Spleen (tissue), 11 donors: ENCODE results near the gene ETF1. TPM values are rescaled to one million over a fixed set of nuclear protein-coding genes. Genes with fewer than 3 reads are reported as not detected.

Source experiments
- DNase-seq: peaks from one replicate; pipeline ENCODE4 v3.0.0-alpha.2; 2020
- H3K27ac ChIP-seq, 8 donors: fragments of 200-600 bp; sonication (generic) in 7 of 8; 1 replicate in 4 of 8; 2 replicates in 4 of 8; pipeline versions ENCODE4 v1.5.0 to v1.8.0; 2016 to 2021; ENCODE audit warnings: inconsistent platforms in 4 of 8, mild to moderate bottlenecking in 4 of 8, moderate library complexity in 1 of 8
- H3K27me3 ChIP-seq, 7 donors: fragments of 200-600 bp; sonication (generic) in 6 of 7; replicated peaks in 1 of 7; 1 replicate in 4 of 7; 2 replicates in 3 of 7; pipeline versions ENCODE4 v1.5.0 to v1.8.0; 2016 to 2021; ENCODE audit warnings: inconsistent platforms in 3 of 7, mild to moderate bottlenecking in 1 of 7
- H3K36me3 ChIP-seq, 6 donors: fragments of 200-600 bp; sonication (generic) in 5 of 6; 1 replicate in 4 of 6; 2 replicates in 2 of 6; pipeline versions ENCODE4 v1.5.0 to v1.8.0; 2016 to 2021; ENCODE audit warnings: inconsistent platforms in 2 of 6
- H3K4me1 ChIP-seq, 6 donors: fragments of 200-600 bp; sonication (generic) in 5 of 6; 1 replicate in 3 of 6; 2 replicates in 3 of 6; pipeline versions ENCODE4 v1.5.0 to v1.8.0; 2016 to 2021; ENCODE audit warnings: inconsistent platforms in 3 of 6
- H3K4me3 ChIP-seq, 8 donors: fragments of 200-600 bp; sonication (generic) in 7 of 8; 1 replicate in 4 of 8; 2 replicates in 4 of 8; pipeline versions ENCODE4 v1.5.0 to v1.8.0; 2016 to 2021; ENCODE audit warnings: inconsistent platforms in 4 of 8, mild to moderate bottlenecking in 4 of 8, moderate library complexity in 2 of 8
- H3K9me3 ChIP-seq, 8 donors: fragments of 200-600 bp; sonication (generic) in 7 of 8; 1 replicate in 4 of 8; 2 replicates in 4 of 8; pipeline versions ENCODE4 v1.5.0 to v1.8.0; 2016 to 2021; ENCODE audit warnings: inconsistent platforms in 4 of 8
- POLR2A ChIP-seq, 3 donors: fragments of 450-650 bp; IDR thresholded peaks; one replicate each; pipeline ENCODE4 v1.5.1; 2017; ENCODE audit warnings: antibody characterized with exemption in 3 of 3, mild to moderate bottlenecking in 1 of 3
- POLR2AphosphoS5 ChIP-seq, 3 donors: sonication (generic); formaldehyde crosslinking; IDR thresholded peaks; one replicate each; pipeline ENCODE4 v1.5.1; 2017; ENCODE audit warnings: antibody characterized with exemption in 3 of 3
- WGBS, 5 donors: extraction: QIAGEN DNeasy Blood & Tissue Kit in 3 of 5; methylation state at CpG; one replicate each; pipeline versions ENCODE4 v1.1.5 to v1.1.7; 2013 to 2018; 5-methylcytosine and 5-hydroxymethylcytosine counted together
- intact Hi-C: fragments of 100-400 bp; cut with DNase I; formaldehyde crosslinking; loops from one replicate; pipeline ENCODE4 v1.15.0; 2023; ENCODE audit warnings: low total_unique reads
- polyA plus RNA-seq, 3 donors: library from polyadenylated mRNA; stranded (reverse); fragments of 200-250 nt; gene quantifications; one replicate each; pipeline ENCODE4 v1.2.1, GENCODE V29; 2013
- total RNA-seq, 7 donors: library from RNA; depleted of rRNA in 3 of 7; stranded (reverse); fragments of >200 nt in 3 of 7; fragmentation: NEBNext Ultra II Directional in 4 of 7; extraction: Animal tissue kit (Norgen Biotek cat#: 25700) in 4 of 7; gene quantifications; one replicate each; pipeline versions ENCODE4 v1.1.0 to v1.2.1, GENCODE V29; 2016 to 2021
- TF ChIP-seq, protein P1 (sequence below), 11 experiments: fragments of 200-600 bp in 7 of 11; fragments of 450-650 bp in 4 of 11; sonication (generic) in 4 of 11; IDR thresholded peaks in 8 of 11; conservative IDR thresholded peaks in 3 of 11; 1 replicate in 7 of 11; 2 replicates in 4 of 11; pipeline versions ENCODE4 v1.4.0 to v1.8.0; 2016 to 2021; ENCODE audit warnings: antibody characterized with exemption in 11 of 11, inconsistent platforms in 4 of 11, mild to moderate bottlenecking in 1 of 11
- donor health status: healthy with polysubstance abuse.
- donor health status: DM: no; HTN: no; CAD: no; lungs with moderate emphysema.
- donor health status: DM: no; HTN: no; CAD: no.
- donor health status: Bipolar disorder and iron deficiency.
- donor health status: healthy.
- donor health status: DM: no; HTN: no; CAD: no.
- donor health status: DM: yes; HTN: yes; CAD: no.

The ETF1 gene
- total and polyA plus RNA-seq, 10 donors, result 21.3 to 78.8 (median 54.0) TPM

DNA sequence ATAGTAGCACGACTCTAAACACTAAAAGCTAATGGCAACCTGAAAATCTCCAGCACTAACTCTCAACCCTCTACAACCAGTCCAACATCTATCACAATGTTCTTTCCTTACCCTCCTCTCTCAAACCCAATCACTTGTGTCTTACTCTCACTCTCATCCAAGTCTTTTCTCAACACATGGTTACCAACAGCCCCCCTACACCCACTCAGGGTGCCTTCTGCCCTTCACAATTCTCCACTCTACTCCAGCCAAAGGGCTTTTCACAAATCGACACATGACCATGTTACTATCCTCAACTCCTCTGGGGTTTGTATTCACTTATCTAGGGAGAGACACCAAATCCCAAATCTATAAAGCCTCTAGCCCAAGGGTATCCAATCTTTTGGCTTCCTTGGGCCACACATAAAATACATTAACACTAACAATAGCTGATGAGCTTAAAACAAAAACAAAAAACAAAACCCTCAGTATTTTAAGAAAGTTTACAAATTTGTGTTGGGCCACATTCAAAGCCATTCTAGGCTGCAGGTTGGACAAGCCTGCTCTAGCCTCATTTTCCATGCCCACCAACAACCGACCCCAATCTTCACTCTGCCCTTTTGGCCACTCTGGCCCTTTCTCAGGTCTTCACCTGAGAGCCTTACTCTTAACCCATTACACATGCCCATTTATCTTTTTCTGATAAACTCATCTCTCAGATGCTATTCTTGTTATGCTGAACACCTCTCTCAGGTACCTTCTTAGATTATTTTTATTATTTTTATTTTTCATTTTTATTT, 20.5 kb upstream of the ETF1 start:
- intact Hi-C loops, result no loop called here
- TF ChIP-seq, protein P1, sequence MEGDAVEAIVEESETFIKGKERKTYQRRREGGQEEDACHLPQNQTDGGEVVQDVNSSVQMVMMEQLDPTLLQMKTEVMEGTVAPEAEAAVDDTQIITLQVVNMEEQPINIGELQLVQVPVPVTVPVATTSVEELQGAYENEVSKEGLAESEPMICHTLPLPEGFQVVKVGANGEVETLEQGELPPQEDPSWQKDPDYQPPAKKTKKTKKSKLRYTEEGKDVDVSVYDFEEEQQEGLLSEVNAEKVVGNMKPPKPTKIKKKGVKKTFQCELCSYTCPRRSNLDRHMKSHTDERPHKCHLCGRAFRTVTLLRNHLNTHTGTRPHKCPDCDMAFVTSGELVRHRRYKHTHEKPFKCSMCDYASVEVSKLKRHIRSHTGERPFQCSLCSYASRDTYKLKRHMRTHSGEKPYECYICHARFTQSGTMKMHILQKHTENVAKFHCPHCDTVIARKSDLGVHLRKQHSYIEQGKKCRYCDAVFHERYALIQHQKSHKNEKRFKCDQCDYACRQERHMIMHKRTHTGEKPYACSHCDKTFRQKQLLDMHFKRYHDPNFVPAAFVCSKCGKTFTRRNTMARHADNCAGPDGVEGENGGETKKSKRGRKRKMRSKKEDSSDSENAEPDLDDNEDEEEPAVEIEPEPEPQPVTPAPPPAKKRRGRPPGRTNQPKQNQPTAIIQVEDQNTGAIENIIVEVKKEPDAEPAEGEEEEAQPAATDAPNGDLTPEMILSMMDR (IDR thresholded peaks at IDR 0.05 in 8 of 11, conservative IDR thresholded peaks at IDR 0.05 in 3 of 11), result no peak
- TF ChIP-seq POLR2AphosphoS5 (IDR thresholded peaks at IDR 0.05) (no peak), POLR2A (IDR thresholded peaks at IDR 0.05) (no peak)
- H3K9me3 ChIP-seq, result no peaks in the 10 kb centered on the region
- H3K4me3 ChIP-seq, result no peak overlapping the region
- no peak overlapping the region for H3K27ac ChIP-seq
- no peak for DNase-seq
- WGBS, 5 donors, result 85 to 97% (median 90%) methylated on average over 3 of the region's 3 CpGs
- peaks cover 3 to 100% (median 96%) of the 10 kb centered on the region in 6 donors for H3K36me3 ChIP-seq
- peaks cover 0 to 60% (median 19%) of the 10 kb centered on the region in 6 donors for H3K4me1 ChIP-seq
- H3K27me3 ChIP-seq, result no peaks in the 10 kb centered on the region

DNA sequence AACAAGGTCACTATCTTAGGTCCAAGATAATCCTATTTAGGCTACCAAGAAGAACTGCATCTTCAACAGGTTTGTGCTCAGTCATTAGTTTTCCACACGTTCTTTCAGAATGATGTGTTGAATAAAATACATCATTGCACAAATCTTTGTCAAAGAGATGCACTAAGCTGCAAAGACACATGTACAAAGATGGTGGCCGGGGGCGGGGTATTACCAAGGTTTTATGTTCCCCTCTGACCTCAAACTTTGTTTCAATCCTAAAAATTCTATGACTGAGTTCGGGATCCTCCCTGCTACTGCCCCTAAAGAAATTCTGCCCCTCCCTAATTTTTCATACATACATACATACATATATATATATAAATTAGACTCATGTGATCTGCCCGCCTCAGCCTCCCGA, 17.9 kb upstream of the ETF1 start:
- Histone ChIP-seq H3K27me3 (no peaks in the 10 kb centered on the region), H3K27ac (no peak overlapping the region), H3K9me3 (no peaks in the 10 kb centered on the region), H3K4me1 (peaks cover 0 to 36% (median 13%) of the 10 kb centered on the region in 6 donors), H3K4me3 (no peak overlapping the region), H3K36me3 (peaks cover 3 to 100% (median 96%) of the 10 kb centered on the region in 6 donors)
- DNase-seq, result no peak
- intact Hi-C loops, result no loop called here
- WGBS, 5 donors, result 90 to 94% (median 94%) methylated on average over 6 of the region's 6 CpGs
- no peak for TF ChIP-seq POLR2A (IDR thresholded peaks at IDR 0.05)
- no peak for TF ChIP-seq POLR2AphosphoS5 (IDR thresholded peaks at IDR 0.05)
- TF ChIP-seq, protein P1 (IDR thresholded peaks at IDR 0.05 in 8 of 11, conservative IDR thresholded peaks at IDR 0.05 in 3 of 11), result no peak

DNA sequence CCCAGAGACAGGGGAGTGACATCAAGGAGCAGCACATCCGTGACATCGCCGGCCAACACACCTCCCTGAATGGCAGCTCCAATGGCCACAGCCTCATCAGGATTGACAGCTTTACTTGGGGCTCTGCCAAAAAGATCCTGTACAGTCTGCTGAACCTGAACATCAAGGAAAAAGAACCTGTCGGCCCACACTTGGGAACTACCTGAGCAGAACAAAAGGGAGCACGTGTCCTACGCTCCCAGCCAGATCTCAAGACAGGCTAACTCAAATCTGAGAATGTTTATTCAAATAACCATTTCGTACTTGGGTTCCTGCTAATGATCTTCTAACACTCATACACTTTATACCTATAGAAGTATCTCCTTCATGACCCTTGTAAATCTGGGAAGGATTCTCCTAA, 16.9 kb upstream of the ETF1 start:
- 91 to 96% (median 95%) methylated on average over 7 of the region's 7 CpGs for WGBS, 5 donors
- no peak for TF ChIP-seq POLR2A (IDR thresholded peaks at IDR 0.05)
- Histone ChIP-seq H3K27me3 (no peaks in the 10 kb centered on the region), H3K4me1 (peaks cover 0 to 25% (median 10%) of the 10 kb centered on the region in 6 donors), H3K36me3 (peaks cover 3 to 100% (median 96%) of the 10 kb centered on the region in 6 donors), H3K9me3 (no peaks in the 10 kb centered on the region), H3K27ac (no peak overlapping the region), H3K4me3 (no peak overlapping the region)
- DNase-seq, result no peak
- intact Hi-C loops, result no loop called here

DNA sequence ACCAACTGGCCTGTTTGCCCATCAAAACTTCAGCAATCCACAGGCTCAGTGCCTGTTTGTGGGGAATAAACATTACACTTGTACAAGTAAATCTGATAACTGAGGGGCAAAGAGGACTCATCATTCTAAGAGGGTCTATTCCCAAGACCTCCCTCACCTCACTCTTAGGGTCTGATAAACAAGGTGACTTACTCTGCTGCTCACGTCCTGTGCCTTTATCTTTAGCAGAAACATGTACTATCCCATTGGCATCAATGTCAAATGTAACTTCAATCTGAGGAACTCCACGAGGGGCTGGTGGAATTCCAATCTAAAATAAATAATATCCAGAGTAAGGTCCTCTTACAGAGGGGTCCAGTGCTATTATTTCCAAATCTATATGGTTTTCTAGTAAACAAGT, 14.6 kb upstream of the ETF1 start:
- Histone ChIP-seq H3K9me3 (no peaks in the 10 kb centered on the region), H3K36me3 (peaks cover 3 to 100% (median 89%) of the 10 kb centered on the region in 6 donors), H3K27ac (no peak overlapping the region), H3K4me3 (no peak overlapping the region), H3K27me3 (no peaks in the 10 kb centered on the region), H3K4me1 (peaks cover 0 to 4% (median 0%) of the 10 kb centered on the region in 6 donors)
- WGBS, 5 donors, result 89 to 96% (median 93%) methylated on average over 2 of the region's 2 CpGs
- TF ChIP-seq POLR2AphosphoS5 (IDR thresholded peaks at IDR 0.05) (no peak), POLR2A (IDR thresholded peaks at IDR 0.05) (no peak)
- TF ChIP-seq, protein P1 (IDR thresholded peaks at IDR 0.05 in 8 of 11, conservative IDR thresholded peaks at IDR 0.05 in 3 of 11), result no peak
- intact Hi-C loops, result no loop called here
- DNase-seq, result no peak
